Measurements from ENCODE around the gene ATL2. TPM values are rescaled to one million over a fixed set of nuclear protein-coding genes. Genes with fewer than 3 reads are reported as not detected.
A peak's percentile ranks its signal among the peaks of the same experiment; 100 is the strongest.
"Not testable (repeated sequence)": the region's sequence is repeated elsewhere in the genome, so short reads cannot be mapped to it uniquely, and the experiment has no call there.

The ATL2 gene
- polyA plus RNA-seq, 3 donors, result 7.8 to 28.3 (median 10.8) TPM

GRCh38 chr2:38260469-38260868 is 116.6 kb downstream of the ATL2 start:
- H2AFZ ChIP-seq (ENCODE audit: insufficient read depth, low read depth, low read length, poor library complexity, severe bottlenecking), result no peak overlapping the region

GRCh38 chr2:38259311-38259710 is 117.8 kb downstream of the ATL2 start:
- peaks cover 0 to 5% (median 3%) of the 10 kb centered on the region in 7 donors for H3K9me3 Mint-ChIP-seq
- peak in 2 of 3 donors; percentile 61 to 80 for DNase-seq
- Histone ChIP-seq H3K4me3 (replicated peaks in 1 of 3; ENCODE audit: low read depth in 2 of 3, low read length in 3 of 3) (peak overlapping the region in 1 of 3 experiments; percentile 18), H4K20me1 (ENCODE audit: insufficient read depth, low read length) (no peaks in the 10 kb centered on the region), H3K4me1 (ENCODE audit: control insufficient read depth in 1 of 2, insufficient read depth in 2 of 2, low read length in 2 of 2) (peaks cover 43 to 59% of the 10 kb centered on the region in 2 donors), H3K27me3 (ENCODE audit: control insufficient read depth in 2 of 2, insufficient read depth in 2 of 2, low read length in 2 of 2) (no peaks in the 10 kb centered on the region), H3K9ac (ENCODE audit: insufficient read depth, low read length, poor library complexity, severe bottlenecking) (no peak overlapping the region), H3K4me2 (replicated peaks; ENCODE audit: extremely low read depth, low read length, poor library complexity, severe bottlenecking) (peak overlapping the region; percentile 9), H3K79me2 (ENCODE audit: insufficient read depth, low read length) (no peaks in the 10 kb centered on the region), H3K36me3 (replicated peaks in 1 of 2; ENCODE audit: control insufficient read depth in 1 of 2, insufficient read depth in 2 of 2, low read length in 2 of 2) (no peaks in the 10 kb centered on the region), H3K27ac (ENCODE audit: low read depth in 1 of 2, low read length in 2 of 2) (peak overlapping the region; percentile 50 to 67), H3K9me3 (replicated peaks in 1 of 2; ENCODE audit: control insufficient read depth in 1 of 2, insufficient read depth in 1 of 2, low read length in 2 of 2) (peaks cover 0 to 3% of the 10 kb centered on the region in 2 donors), H2AFZ (ENCODE audit: insufficient read depth, low read depth, low read length, poor library complexity, severe bottlenecking) (peak overlapping the region; percentile 49)
- H3K27me3 Mint-ChIP-seq (ENCODE audit: low read depth in 3 of 3), result peaks cover 0 to 5% (median 2%) of the 10 kb centered on the region in 3 donors
- TF ChIP-seq CTCF (IDR thresholded peaks at IDR 0.05), result no peak
- H3K27ac Mint-ChIP-seq, result peak overlapping the region in 6 of 7 donors; percentile 33 to 93 (median 78)
- H3K4me3 Mint-ChIP-seq, result no peak overlapping the region
- H3K36me3 Mint-ChIP-seq, result peaks cover 0 to 3% of the 10 kb centered on the region in 2 donors
- intact Hi-C loops (cut with micrococcal nuclease), result no loop called here
- WGBS (ENCODE audit: insufficient coverage), result no CpG with 5 or more reads among the region's 2 CpGs
- H3K4me1 Mint-ChIP-seq, result peaks cover 50% of the 10 kb centered on the region

More at GRCh38 chr2:38260469-38260868, 116.6 kb downstream of the ATL2 start:
- Histone ChIP-seq H3K79me2 (ENCODE audit: insufficient read depth, low read length) (no peaks in the 10 kb centered on the region), H3K27me3 (ENCODE audit: control insufficient read depth in 2 of 2, insufficient read depth in 2 of 2, low read length in 2 of 2) (no peaks in the 10 kb centered on the region), H4K20me1 (ENCODE audit: insufficient read depth, low read length) (no peaks in the 10 kb centered on the region), H3K4me1 (ENCODE audit: control insufficient read depth in 1 of 2, insufficient read depth in 2 of 2, low read length in 2 of 2) (peaks cover 55 to 70% of the 10 kb centered on the region in 2 donors), H3K27ac (ENCODE audit: low read depth in 1 of 2, low read length in 2 of 2) (peak overlapping the region in 1 of 2 donors; percentile 40), H3K36me3 (replicated peaks in 1 of 2; ENCODE audit: control insufficient read depth in 1 of 2, insufficient read depth in 2 of 2, low read length in 2 of 2) (no peaks in the 10 kb centered on the region), H3K9me3 (replicated peaks in 1 of 2; ENCODE audit: control insufficient read depth in 1 of 2, insufficient read depth in 1 of 2, low read length in 2 of 2) (peaks cover 0 to 3% of the 10 kb centered on the region in 2 donors), H3K4me2 (replicated peaks; ENCODE audit: extremely low read depth, low read length, poor library complexity, severe bottlenecking) (no peak overlapping the region), H3K9ac (ENCODE audit: insufficient read depth, low read length, poor library complexity, severe bottlenecking) (no peak overlapping the region), H3K4me3 (replicated peaks in 1 of 3; ENCODE audit: low read depth in 2 of 3, low read length in 3 of 3) (no peak overlapping the region)
- peaks cover 61% of the 10 kb centered on the region for H3K4me1 Mint-ChIP-seq
- no peak overlapping the region for H3K4me3 Mint-ChIP-seq
- no peak for DNase-seq
- WGBS (ENCODE audit: insufficient coverage), result 85% methylated on average over 4 of the region's 11 CpGs
- no peak for TF ChIP-seq CTCF (IDR thresholded peaks at IDR 0.05)
- intact Hi-C loops (cut with micrococcal nuclease), result loop anchor here in 1 of 2 donors (10.0 kb wide), 1 partner anchor 96 kb away; no protein-coding TSS in a partner anchor
- H3K9me3 Mint-ChIP-seq, result peaks cover 0 to 4% (median 2%) of the 10 kb centered on the region in 7 donors
- peaks cover 0 to 3% of the 10 kb centered on the region in 2 donors for H3K36me3 Mint-ChIP-seq
- peaks cover 0 to 2% (median 0%) of the 10 kb centered on the region in 3 donors for H3K27me3 Mint-ChIP-seq (ENCODE audit: low read depth in 3 of 3)
- H3K27ac Mint-ChIP-seq, result peak overlapping the region in 2 of 7 donors; percentile 19 to 60

GRCh38 chr2:38257680-38258079 is 119.4 kb downstream of the ATL2 start:
- Mint-ChIP-seq H3K27ac (peak overlapping the region in 1 of 7 donors; percentile 31), H3K4me1 (peaks cover 34% of the 10 kb centered on the region)
- H4K20me1 ChIP-seq (ENCODE audit: insufficient read depth, low read length); H3K36me3 ChIP-seq (replicated peaks in 1 of 2; ENCODE audit: control insufficient read depth in 1 of 2, insufficient read depth in 2 of 2, low read length in 2 of 2); H3K27ac ChIP-seq (ENCODE audit: low read depth in 1 of 2, low read length in 2 of 2); H3K9me3 Mint-ChIP-seq; H3K36me3 Mint-ChIP-seq; H3K79me2 ChIP-seq (ENCODE audit: insufficient read depth, low read length); H3K4me2 ChIP-seq (replicated peaks; ENCODE audit: extremely low read depth, low read length, poor library complexity, severe bottlenecking); intact Hi-C loops (cut with micrococcal nuclease); H2AFZ ChIP-seq (ENCODE audit: insufficient read depth, low read depth, low read length, poor library complexity, severe bottlenecking); H3K9me3 ChIP-seq (replicated peaks in 1 of 2; ENCODE audit: control insufficient read depth in 1 of 2, insufficient read depth in 1 of 2, low read length in 2 of 2); H3K9ac ChIP-seq (ENCODE audit: insufficient read depth, low read length, poor library complexity, severe bottlenecking); H3K4me3 Mint-ChIP-seq; H3K4me3 ChIP-seq (replicated peaks in 1 of 3; ENCODE audit: low read depth in 2 of 3, low read length in 3 of 3); DNase-seq; H3K27me3 ChIP-seq (ENCODE audit: control insufficient read depth in 2 of 2, insufficient read depth in 2 of 2, low read length in 2 of 2); H3K27me3 Mint-ChIP-seq (ENCODE audit: low read depth in 3 of 3): not testable (repeated sequence)
- H3K4me1 ChIP-seq (ENCODE audit: control insufficient read depth in 1 of 2, insufficient read depth in 2 of 2, low read length in 2 of 2), result peaks cover 30 to 44% of the 10 kb centered on the region in 2 donors
- 100% methylated on average over 1 of the region's 6 CpGs for WGBS (ENCODE audit: insufficient coverage)
